H1 (cell line): ENCODE data around the gene MACROD2. TPM values are rescaled to one million over a fixed set of nuclear protein-coding genes. Genes with fewer than 3 reads are reported as not detected.

Source experiments
- CTCF ChIA-PET: fragments of 300-600 bp; sonication (Branson Sonifier 250); formaldehyde crosslinking; loops from one replicate; lab custom pipeline; 2021; ENCODE audit not compliant: partially characterized antibody; lab: Charles Lee
- POLR2A ChIA-PET: fragments of 300-600 bp; sonication (Branson Sonifier 250); formaldehyde crosslinking; loops from one replicate; lab custom pipeline; 2021; ENCODE audit warnings: inconsistent platforms; ENCODE audit not compliant: partially characterized antibody; lab: Charles Lee
- DNase-seq, 2 experiments: peaks; one replicate each; pipeline versions ENCODE4 v3.0.0 to v3.0.0-alpha.2; 2010 to 2022; ENCODE audit warnings: low spot score in 2 of 2, low read depth in 1 of 2, mixed read lengths in 1 of 2
- FAIRE-seq: peaks from 2 replicates; lab custom pipeline; 2011; peaks lifted over from hg19 to GRCh38; lab: Jason Lieb, UNC
- H2AFZ ChIP-seq: 2 replicates; pipeline ENCODE4 v1.8.1; 2012; ENCODE audit warnings: low read length, inconsistent platforms
- H2AK5ac ChIP-seq: 2 replicates; pipeline ENCODE4 v1.6.1; 2013; ENCODE audit warnings: low read depth, low read length
- H2BK120ac ChIP-seq: replicated peaks from 2 replicates; pipeline ENCODE3; 2013; ENCODE audit warnings: low read depth, low read length, inconsistent platforms
- H2BK12ac ChIP-seq: 2 replicates; pipeline ENCODE4 v1.6.1; 2013; ENCODE audit warnings: low read depth, low read length
- H2BK15ac ChIP-seq: 2 replicates; pipeline ENCODE4 v1.6.1; 2013; ENCODE audit warnings: low read length
- H2BK20ac ChIP-seq: 2 replicates; pipeline ENCODE4 v1.6.1; 2013; ENCODE audit warnings: low read length
- H2BK5ac ChIP-seq: 2 replicates; pipeline ENCODE4 v1.6.1; 2013; ENCODE audit warnings: low read depth, low read length
- H3K14ac ChIP-seq: 2 replicates; pipeline ENCODE4 v1.6.1; 2013; ENCODE audit warnings: inconsistent platforms; ENCODE audit not compliant: insufficient read length
- H3K18ac ChIP-seq: 2 replicates; pipeline ENCODE4 v1.6.1; 2013; ENCODE audit warnings: low read length; ENCODE audit errors: extremely low read depth
- H3K23ac ChIP-seq: 2 replicates; pipeline ENCODE4 v1.6.1; 2013; ENCODE audit warnings: inconsistent platforms; ENCODE audit not compliant: insufficient read length
- H3K23me2 ChIP-seq: 2 replicates; pipeline ENCODE4 v1.6.1; 2013; ENCODE audit warnings: low read depth, low read length
- H3K27ac ChIP-seq: 2 replicates; pipeline ENCODE4 v1.6.1; 2011; ENCODE audit warnings: low read depth, low read length, inconsistent platforms
- H3K27me3 ChIP-seq, 4 experiments: replicated peaks in 1 of 4; 1 replicate in 1 of 4; 2 replicates in 3 of 4; pipeline versions ENCODE4 v1.6.1 to v1.8.1; 2011 to 2013; ENCODE audit warnings: low read length in 3 of 4, mild to moderate bottlenecking in 3 of 4, inconsistent platforms in 2 of 4, mixed read lengths in 2 of 4, moderate library complexity in 1 of 4; ENCODE audit not compliant: control insufficient read depth in 3 of 4, insufficient read depth in 3 of 4; ENCODE audit errors: extremely low read depth in 1 of 4
- H3K36me3 ChIP-seq, 4 experiments: 2 replicates each; pipeline versions ENCODE4 v1.6.1 to v1.8.1; 2011 to 2013; ENCODE audit warnings: mild to moderate bottlenecking in 4 of 4, low read length in 3 of 4, moderate library complexity in 2 of 4, control low read depth in 1 of 4, inconsistent platforms in 1 of 4; ENCODE audit not compliant: insufficient read depth in 4 of 4, control insufficient read depth in 2 of 4
- H3K4ac ChIP-seq: replicated peaks from 2 replicates; pipeline ENCODE3; 2013; ENCODE audit warnings: low read length, low read depth, mixed read lengths, inconsistent platforms; ENCODE audit not compliant: insufficient read length
- H3K4me1 ChIP-seq, 4 experiments: replicated peaks in 1 of 4; 1 replicate in 1 of 4; 2 replicates in 3 of 4; pipeline versions ENCODE4 v1.6.1 to v1.8.1; 2011 to 2013; ENCODE audit warnings: low read length in 3 of 4, inconsistent platforms in 2 of 4, mixed read lengths in 1 of 4; ENCODE audit not compliant: insufficient read depth in 4 of 4, control insufficient read depth in 3 of 4
- H3K4me2 ChIP-seq, 2 experiments: 2 replicates each; pipeline versions ENCODE4 v1.6.1 to v1.8.1; 2011 to 2013; ENCODE audit warnings: low read depth in 2 of 2, low read length in 2 of 2, control low read depth in 1 of 2, inconsistent platforms in 1 of 2, mild to moderate bottlenecking in 1 of 2; ENCODE audit not compliant: insufficient read depth in 1 of 2
- H3K4me3 ChIP-seq, 4 experiments: fragments of 200-600, 300-600 bp in 1 of 4; sonication (generic), shearing (Covaris generic), sonication (Bioruptor Twin) in 1 of 4; 2 replicates each; pipeline versions ENCODE4 v1.5.1 to v1.8.1; 2011 to 2016; ENCODE audit warnings: low read length in 4 of 4, low read depth in 3 of 4, control low read depth in 2 of 4, inconsistent platforms in 2 of 4, mild to moderate bottlenecking in 2 of 4, mixed read lengths in 1 of 4, moderate library complexity in 1 of 4; ENCODE audit not compliant: insufficient read depth in 2 of 4; ENCODE audit errors: extremely low read depth in 1 of 4
- H3K56ac ChIP-seq: replicated peaks from 2 replicates; pipeline ENCODE3; 2013; ENCODE audit warnings: low read depth, mild to moderate bottlenecking, mixed read lengths, low read length, inconsistent platforms; ENCODE audit not compliant: insufficient read length
- H3K79me1 ChIP-seq: 2 replicates; pipeline ENCODE4 v1.6.1; 2013; ENCODE audit warnings: low read depth, low read length, control low read depth
- H3K79me2 ChIP-seq, 2 experiments: 2 replicates each; pipeline versions ENCODE4 v1.6.1 to v1.8.1; 2012 to 2013; ENCODE audit warnings: low read length in 2 of 2, mild to moderate bottlenecking in 2 of 2, inconsistent platforms in 1 of 2; ENCODE audit not compliant: insufficient read depth in 2 of 2, control insufficient read depth in 1 of 2
- H3K9ac ChIP-seq, 4 experiments: replicated peaks in 1 of 4; 1 replicate in 1 of 4; 2 replicates in 3 of 4; pipeline versions ENCODE4 v1.6.1 to v1.8.1; 2011 to 2013; ENCODE audit warnings: low read depth in 3 of 4, low read length in 3 of 4, control low read depth in 2 of 4, mild to moderate bottlenecking in 2 of 4, moderate library complexity in 2 of 4, inconsistent platforms in 1 of 4; ENCODE audit errors: extremely low read depth in 1 of 4
- H3K9me3 ChIP-seq, 2 experiments: 2 replicates each; pipeline versions ENCODE4 v1.6.1 to v1.8.1; 2012 to 2013; ENCODE audit warnings: mild to moderate bottlenecking in 2 of 2, moderate library complexity in 2 of 2, control low read depth in 1 of 2, inconsistent platforms in 1 of 2, low read depth in 1 of 2, low read length in 1 of 2, mixed read lengths in 1 of 2; ENCODE audit not compliant: insufficient read depth in 2 of 2
- H4K20me1 ChIP-seq, 2 experiments: replicated peaks in 1 of 2; 2 replicates each; pipeline versions ENCODE3 to v1.8.1; 2011 to 2013; ENCODE audit warnings: inconsistent platforms in 2 of 2, low read length in 2 of 2, mild to moderate bottlenecking in 1 of 2; ENCODE audit not compliant: insufficient read depth in 2 of 2, control insufficient read depth in 1 of 2
- H4K5ac ChIP-seq: 2 replicates; pipeline ENCODE4 v1.6.1; 2013; ENCODE audit warnings: low read length, low read depth, mixed read lengths, inconsistent platforms; ENCODE audit not compliant: insufficient read length
- H4K8ac ChIP-seq: 2 replicates; pipeline ENCODE4 v1.8.0; 2013; ENCODE audit warnings: mild to moderate bottlenecking, moderate library complexity, low read length, inconsistent platforms; ENCODE audit not compliant: insufficient read depth; ENCODE audit errors: extremely low read depth
- H4K91ac ChIP-seq: replicated peaks from 2 replicates; pipeline ENCODE3; 2013; ENCODE audit warnings: low read length, mixed read lengths, inconsistent platforms; ENCODE audit not compliant: insufficient read length
- CHD1 ChIP-seq: IDR thresholded peaks from 2 replicates; pipeline ENCODE4 v1.6.1; 2012; ENCODE audit warnings: low read depth, low read length, improper control_type of control experiment
- JUN ChIP-seq: IDR thresholded peaks from 2 replicates; pipeline ENCODE4 v1.6.1; 2011; ENCODE audit warnings: low read depth, mild to moderate bottlenecking, improper control_type of control experiment, low read length
- SIX5 ChIP-seq: IDR thresholded peaks from 2 replicates; pipeline ENCODE4 v1.6.1; 2011; ENCODE audit warnings: mild to moderate bottlenecking, low read depth, low read length
- WGBS, 2 experiments: shearing (Covaris generic) in 1 of 2; methylation state at CpG; one replicate each; pipeline versions ENCODE4 v1.1.6 to v1.1.7; 2013 to 2015; ENCODE audit warnings: low lambda C conversion rate in 2 of 2, mixed read lengths in 2 of 2, inconsistent platforms in 1 of 2, low coverage in 1 of 2, missing lambda C conversion rate in 1 of 2; ENCODE audit not compliant: insufficient replicate concordance in 2 of 2, insufficient coverage in 1 of 2, insufficient read length in 1 of 2; ENCODE audit errors: extremely low coverage in 1 of 2, missing lambda C conversion rate in 1 of 2; 5-methylcytosine and 5-hydroxymethylcytosine counted together
- polyA plus RNA-seq, 7 experiments: library from polyadenylated mRNA; depleted of rRNA in 3 of 7; stranded (reverse) in 5 of 7; unstranded in 2 of 7; fragments of >200 nt in 5 of 7; fragments of 200-250 nt in 2 of 7; gene quantifications; 1 replicate in 5 of 7; 2 replicates in 1 of 7; 4 replicates in 1 of 7; pipeline versions ENCODE4 v1.2.1 to v1.2.3, GENCODE V29; 2011 to 2013; ENCODE audit warnings: missing spikeins in 2 of 7, mixed read lengths in 2 of 7
- total RNA-seq: library from RNA; stranded (reverse); fragmentation: NEBNext Ultra II Directional; extraction: Animal tissue kit (Norgen Biotek cat#: 25700); gene quantifications from 2 replicates; pipeline ENCODE4 v1.2.1, GENCODE V29; 2021

The MACROD2 gene
- total and polyA plus RNA-seq, 2 of the 8 experiments (the other 6 are each of a cell fraction or from before 2014, with no cell fraction given), result 0.70 to 3.9 TPM

GRCh38 chr20:14148042-14148441, 152.7 kb downstream of the MACROD2 start:
- H3K79me1 ChIP-seq, result no peaks in the 10 kb centered on the region
- no peak overlapping the region for H4K5ac ChIP-seq
- H4K8ac ChIP-seq, result no peak overlapping the region
- no peak overlapping the region for H3K18ac ChIP-seq
- H3K9ac ChIP-seq, result no peak overlapping the region
- DNase-seq (no peak), FAIRE-seq (no peak)
- H3K79me2 ChIP-seq, result no peaks in the 10 kb centered on the region
- H3K14ac ChIP-seq, result no peak overlapping the region
- no peak overlapping the region for H3K23ac ChIP-seq
- no peaks in the 10 kb centered on the region for H3K4me1 ChIP-seq
- no peak overlapping the region for H4K91ac ChIP-seq
- H2BK120ac ChIP-seq, result no peak overlapping the region
- no peak overlapping the region for H2AFZ ChIP-seq
- ChIA-PET POLR2A (no interaction called here), CTCF (interaction anchor here (1.2 kb wide), 1 partner anchor 11 kb away, joined by 3 read pairs; no protein-coding TSS in a partner anchor)
- H3K23me2 ChIP-seq, result no peaks in the 10 kb centered on the region
- H4K20me1 ChIP-seq, result no peaks in the 10 kb centered on the region
- 90% methylated on average over 1 of the region's 1 CpG; no CpG with 5 or more reads in 1 of the 2 experiments for WGBS, 2 experiments
- peaks cover 0 to 2% (median 0%) of the 10 kb centered on the region in 4 experiments; a peak in 1 of 7 replicates for H3K27me3 ChIP-seq
- no peak overlapping the region for H2BK12ac ChIP-seq
- H3K9me3 ChIP-seq, result no peaks in the 10 kb centered on the region
- no peak overlapping the region for H3K4me2 ChIP-seq
- H2BK15ac ChIP-seq, result no peak overlapping the region
- no peak for TF ChIP-seq CHD1
- no peak for TF ChIP-seq SIX5
- no peak for TF ChIP-seq JUN
- H3K56ac ChIP-seq, result no peak overlapping the region
- no peaks in the 10 kb centered on the region for H3K36me3 ChIP-seq
- H3K4me3 ChIP-seq, result no peak overlapping the region
- H2BK20ac ChIP-seq, result no peak overlapping the region
- no peak overlapping the region for H2AK5ac ChIP-seq
- no peak overlapping the region for H3K4ac ChIP-seq
- H3K27ac ChIP-seq, result no peak overlapping the region
- no peak overlapping the region for H2BK5ac ChIP-seq
